ENCODE data around the gene GAB1.
A peak's percentile ranks its signal among the peaks of the same experiment; 100 is the strongest.

Gene GAB1

GRCh38 chr4:143358419-143358818 lies 21.7 kb downstream of the GAB1 start:
- TF ChIP-seq CTCF (conservative IDR thresholded peaks at IDR 0.05; ENCODE audit: low read depth, low read length): no peak
- Histone ChIP-seq H3K4me1 (ENCODE audit: low read depth, poor library complexity, severe bottlenecking) (peaks cover 99% of the 10 kb centered on the region), H3K27me3 (ENCODE audit: insufficient read depth, low read depth) (no peaks in the 10 kb centered on the region), H3K79me2 (ENCODE audit: insufficient read depth, low read depth) (peaks cover 66% of the 10 kb centered on the region; the same call in 1 of the 2 replicates), H3K4me3 (IDR thresholded peaks at IDR 0.05; ENCODE audit: insufficient read depth, low read depth, low read length) (no peak overlapping the region), H3K27ac (peak overlapping the region; percentile 78), H2AFZ (ENCODE audit: low read depth) (0 out of 2 replicates have a peak overlapping the region, but pooled peaks have one; percentile 3), H3K4me2 (peak overlapping the region; percentile 74), H4K20me1 (ENCODE audit: insufficient read depth) (no peaks in the 10 kb centered on the region), H3K36me3 (ENCODE audit: insufficient read depth) (no peaks in the 10 kb centered on the region), H3K9ac (peak overlapping the region; percentile 46; the same call in 1 of the 2 replicates)

- Histone ChIP-seq H3K79me2 (ENCODE audit: insufficient read depth, low read depth) (peaks cover 60% of the 10 kb centered on the region; the same call in 1 of the 2 replicates), H4K20me1 (ENCODE audit: insufficient read depth) (no peaks in the 10 kb centered on the region), H2AFZ (ENCODE audit: low read depth) (peak overlapping the region; percentile 3; the same call in 1 of the 2 replicates), H3K27me3 (ENCODE audit: insufficient read depth, low read depth) (no peaks in the 10 kb centered on the region), H3K4me3 (IDR thresholded peaks at IDR 0.05; ENCODE audit: insufficient read depth, low read depth, low read length) (no peak overlapping the region), H3K9ac (peak overlapping the region; percentile 46; the same call in 1 of the 2 replicates), H3K4me1 (ENCODE audit: low read depth, poor library complexity, severe bottlenecking) (peaks cover 93% of the 10 kb centered on the region), H3K27ac (peak overlapping the region; percentile 78), H3K4me2 (peak overlapping the region; percentile 74), H3K36me3 (ENCODE audit: insufficient read depth) (no peaks in the 10 kb centered on the region)
- TF ChIP-seq CTCF (conservative IDR thresholded peaks at IDR 0.05; ENCODE audit: low read depth, low read length): no peak
Observed at GRCh38 chr4:143358923-143359643, 22.4 kb downstream of the GAB1 start.

- Histone ChIP-seq H3K9ac (peak overlapping the region; percentile 46), H3K4me1 (ENCODE audit: low read depth, poor library complexity, severe bottlenecking) (peaks cover 86% of the 10 kb centered on the region), H3K79me2 (ENCODE audit: insufficient read depth, low read depth) (peaks cover 57% of the 10 kb centered on the region; the same call in 1 of the 2 replicates), H3K4me3 (IDR thresholded peaks at IDR 0.05; ENCODE audit: insufficient read depth, low read depth, low read length) (no peak overlapping the region), H3K27me3 (ENCODE audit: insufficient read depth, low read depth) (no peaks in the 10 kb centered on the region), H2AFZ (ENCODE audit: low read depth) (peak overlapping the region; percentile 3; the same call in 1 of the 2 replicates), H3K36me3 (ENCODE audit: insufficient read depth) (no peaks in the 10 kb centered on the region), H4K20me1 (ENCODE audit: insufficient read depth) (no peaks in the 10 kb centered on the region), H3K4me2 (peak overlapping the region; percentile 74), H3K27ac (peak overlapping the region; percentile 78)
- TF ChIP-seq CTCF (conservative IDR thresholded peaks at IDR 0.05; ENCODE audit: low read depth, low read length): no peak
Observed at GRCh38 chr4:143359644-143360193, 23.0 kb downstream of the GAB1 start.

- Histone ChIP-seq H3K79me2 (ENCODE audit: insufficient read depth, low read depth) (peaks cover 45% of the 10 kb centered on the region; the same call in 1 of the 2 replicates), H3K4me2 (peak overlapping the region; percentile 74), H4K20me1 (ENCODE audit: insufficient read depth) (no peaks in the 10 kb centered on the region), H3K36me3 (ENCODE audit: insufficient read depth) (no peaks in the 10 kb centered on the region), H3K4me3 (IDR thresholded peaks at IDR 0.05; ENCODE audit: insufficient read depth, low read depth, low read length) (no peak overlapping the region), H3K9ac (no peak overlapping the region), H3K4me1 (ENCODE audit: low read depth, poor library complexity, severe bottlenecking) (peaks cover 73% of the 10 kb centered on the region), H3K27ac (peak overlapping the region; percentile 78), H2AFZ (ENCODE audit: low read depth) (no peak overlapping the region), H3K27me3 (ENCODE audit: insufficient read depth, low read depth) (no peaks in the 10 kb centered on the region)
- TF ChIP-seq CTCF (conservative IDR thresholded peaks at IDR 0.05; ENCODE audit: low read depth, low read length): no peak
Observed at GRCh38 chr4:143360838-143361625, 24.4 kb downstream of the GAB1 start.

All from KMS-11 (cell line).